ENCODE measurements around the gene HNRNPCL1. TPM values are rescaled to one million over a fixed set of nuclear protein-coding genes. Genes with fewer than 3 reads are reported as not detected.
"Not testable (repeated sequence)": the region's sequence is repeated elsewhere in the genome, so short reads cannot be mapped to it uniquely, and the experiment has no call there.

The HNRNPCL1 gene
- not detected in 2 replicates for total RNA-seq

DNA sequence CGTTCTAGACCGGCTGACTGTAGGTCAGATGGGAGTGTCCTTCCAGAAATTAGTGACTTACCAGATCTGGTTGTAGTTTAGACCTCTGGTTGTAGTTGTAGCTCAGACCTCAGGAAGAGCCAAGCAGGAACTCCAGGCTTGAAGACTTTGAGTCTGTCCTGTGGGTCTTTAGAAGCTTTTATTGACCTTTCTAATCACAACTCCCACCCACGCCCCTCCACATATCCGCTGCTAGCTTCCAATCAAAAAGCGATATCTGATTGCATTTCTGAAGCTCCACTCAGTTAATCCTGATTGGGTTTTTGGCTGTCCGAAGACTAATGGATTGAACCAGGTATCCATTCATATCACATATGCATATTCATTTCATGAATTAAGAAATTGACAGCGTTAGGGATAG lies at the start of gene HNRNPCL1:
Gene HNRNPCL1, minus strand, starts transcription at position 101 of the 400 bp plus-strand sequence. CDS start 431 bp downstream, outside the sequence.
- not testable (repeated sequence) for DNase-seq (ENCODE audit: low read depth); H3K4me3 ChIP-seq (ENCODE audit: low read depth, low read length)

DNA sequence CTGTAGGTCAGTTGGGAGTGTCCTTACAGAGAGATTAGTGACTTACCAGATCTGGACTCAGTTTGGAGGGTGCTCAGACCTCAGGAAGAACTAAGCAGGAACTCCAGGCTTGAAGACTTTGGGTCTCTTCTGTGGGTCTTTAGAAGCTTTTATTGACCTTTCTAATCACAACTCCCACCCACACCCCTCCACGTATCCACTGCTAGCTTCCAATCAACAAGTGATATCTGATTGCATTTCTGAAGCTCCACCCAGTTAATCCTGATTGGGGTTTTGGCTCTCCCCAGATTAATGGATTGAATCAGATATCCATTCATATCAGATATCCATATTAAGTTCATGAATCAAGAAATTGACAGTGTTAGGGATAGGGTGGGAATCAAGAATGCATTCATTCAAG lies 49.6 kb upstream of the HNRNPCL1 start, which contains the start of gene PRAMEF10:
Gene PRAMEF10, minus strand, starts transcription at position 101 of the 400 bp plus-strand sequence. CDS start 2,423 bp downstream, outside the sequence.
- DNase-seq (ENCODE audit: low read depth); H3K4me3 ChIP-seq (ENCODE audit: low read depth, low read length): not testable (repeated sequence)

- not testable (repeated sequence) for DNase-seq (ENCODE audit: low read depth); H3K4me3 ChIP-seq (ENCODE audit: low read depth, low read length)
Observed at GRCh38 chr1:12886101-12886500, 37.6 kb upstream of the HNRNPCL1 start, which contains the start of gene PRAMEF4. Gene PRAMEF4, minus strand, starts transcription at chr1:12886201. Its CDS starts 2,807 bp downstream, at chr1:12883394.

DNA sequence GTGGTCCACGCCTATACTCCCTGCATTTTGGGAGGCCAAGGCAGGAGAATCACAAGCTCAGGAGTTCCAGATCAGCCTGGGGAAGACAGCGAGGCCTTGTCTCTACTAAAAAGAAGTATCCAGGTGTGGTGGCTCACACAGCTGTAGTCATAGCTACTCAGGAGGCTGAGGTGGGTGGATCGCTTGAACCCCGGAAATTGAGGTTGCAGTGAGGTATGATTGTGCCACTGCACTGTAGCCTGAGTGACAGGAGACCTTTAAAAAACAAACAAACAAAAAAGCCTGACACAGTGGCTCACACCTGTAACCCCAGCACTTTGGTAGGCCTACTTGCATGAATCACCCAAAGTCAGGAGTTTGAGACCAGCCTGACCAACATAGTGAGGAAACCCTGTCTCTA lies 29.9 kb upstream of the HNRNPCL1 start:
- not testable (repeated sequence) for DNase-seq (ENCODE audit: low read depth); H3K4me3 ChIP-seq (ENCODE audit: low read depth, low read length)

GRCh38 chr1:12863131-12863880 lies 14.8 kb upstream of the HNRNPCL1 start:
- not testable (repeated sequence) for H3K4me3 ChIP-seq (ENCODE audit: low read depth, low read length); DNase-seq (ENCODE audit: low read depth)

DNA sequence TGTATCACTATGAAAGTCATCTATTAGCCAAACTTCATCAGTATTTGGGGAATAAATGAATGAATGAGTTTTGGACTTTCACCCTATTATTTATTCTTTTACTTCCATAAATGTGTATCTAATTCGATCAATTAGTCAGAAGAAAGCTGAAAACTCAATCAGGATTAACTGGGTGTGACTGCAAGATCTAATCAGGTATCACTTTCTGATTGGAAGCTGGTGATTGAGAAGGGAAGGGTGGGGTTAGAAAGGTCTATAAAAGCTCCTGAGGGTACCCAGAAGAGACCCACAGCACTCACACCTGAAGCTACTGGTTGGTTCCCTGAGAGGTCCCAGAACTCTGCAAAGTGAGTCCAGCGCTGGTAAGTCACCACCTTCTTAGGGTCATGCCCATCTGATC lies 8.3 kb upstream of the HNRNPCL1 start, which contains the start of gene PRAMEF2:
Gene PRAMEF2, plus strand, starts transcription at position 301 of the 400 bp plus-strand sequence. CDS start 1,924 bp downstream, outside the sequence.
- not testable (repeated sequence) for H3K4me3 ChIP-seq (ENCODE audit: low read depth, low read length); DNase-seq (ENCODE audit: low read depth)

GRCh38 chr1:12851779-12852178 lies 3.3 kb upstream of the HNRNPCL1 start:
- no peak overlapping the region for H3K4me3 ChIP-seq (ENCODE audit: low read depth, low read length)
- TF ChIP-seq, protein P1, sequence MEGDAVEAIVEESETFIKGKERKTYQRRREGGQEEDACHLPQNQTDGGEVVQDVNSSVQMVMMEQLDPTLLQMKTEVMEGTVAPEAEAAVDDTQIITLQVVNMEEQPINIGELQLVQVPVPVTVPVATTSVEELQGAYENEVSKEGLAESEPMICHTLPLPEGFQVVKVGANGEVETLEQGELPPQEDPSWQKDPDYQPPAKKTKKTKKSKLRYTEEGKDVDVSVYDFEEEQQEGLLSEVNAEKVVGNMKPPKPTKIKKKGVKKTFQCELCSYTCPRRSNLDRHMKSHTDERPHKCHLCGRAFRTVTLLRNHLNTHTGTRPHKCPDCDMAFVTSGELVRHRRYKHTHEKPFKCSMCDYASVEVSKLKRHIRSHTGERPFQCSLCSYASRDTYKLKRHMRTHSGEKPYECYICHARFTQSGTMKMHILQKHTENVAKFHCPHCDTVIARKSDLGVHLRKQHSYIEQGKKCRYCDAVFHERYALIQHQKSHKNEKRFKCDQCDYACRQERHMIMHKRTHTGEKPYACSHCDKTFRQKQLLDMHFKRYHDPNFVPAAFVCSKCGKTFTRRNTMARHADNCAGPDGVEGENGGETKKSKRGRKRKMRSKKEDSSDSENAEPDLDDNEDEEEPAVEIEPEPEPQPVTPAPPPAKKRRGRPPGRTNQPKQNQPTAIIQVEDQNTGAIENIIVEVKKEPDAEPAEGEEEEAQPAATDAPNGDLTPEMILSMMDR (conservative IDR thresholded peaks at IDR 0.05; ENCODE audit: low read depth, low read length): no peak
- peak; percentile 63 for DNase-seq (ENCODE audit: low read depth)

- not testable (repeated sequence) for DNase-seq (ENCODE audit: low read depth); H3K4me3 ChIP-seq (ENCODE audit: low read depth, low read length)
Observed at GRCh38 chr1:12833251-12833650, 15.3 kb downstream of the HNRNPCL1 start.

DNA sequence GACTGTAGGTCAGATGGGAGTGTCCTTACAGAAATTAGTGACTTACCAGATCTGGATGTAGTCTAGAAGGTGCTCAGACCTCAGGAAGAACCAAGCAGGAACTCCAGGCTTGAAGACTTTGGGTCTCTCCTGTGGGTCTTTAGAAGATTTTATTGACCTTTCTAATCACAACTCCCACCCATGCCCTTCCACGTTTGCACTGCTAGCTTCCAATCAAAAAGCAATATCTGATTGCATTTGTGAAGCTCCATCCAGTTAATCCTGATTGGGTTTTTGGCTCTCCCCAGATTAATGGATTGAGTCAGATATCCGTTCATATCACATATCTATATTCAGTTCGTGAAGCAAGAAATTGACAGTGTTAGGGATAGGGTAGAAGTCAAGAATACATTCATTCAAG lies 17.2 kb downstream of the HNRNPCL1 start, which contains the start of gene PRAMEF11:
Gene PRAMEF11, minus strand, starts transcription at position 101 of the 400 bp plus-strand sequence. CDS start 2,621 bp downstream, outside the sequence.
- not testable (repeated sequence) for DNase-seq (ENCODE audit: low read depth); H3K4me3 ChIP-seq (ENCODE audit: low read depth, low read length)

- H3K4me3 ChIP-seq (ENCODE audit: low read depth, low read length); DNase-seq (ENCODE audit: low read depth): not testable (repeated sequence)
Observed at GRCh38 chr1:12819061-12819460, 29.5 kb downstream of the HNRNPCL1 start.

GRCh38 chr1:12811409-12811784 lies 37.1 kb downstream of the HNRNPCL1 start:
- TF ChIP-seq, protein P1 (conservative IDR thresholded peaks at IDR 0.05; ENCODE audit: low read depth, low read length): no peak
- no peak overlapping the region for H3K4me3 ChIP-seq (ENCODE audit: low read depth, low read length)
- no peak for DNase-seq (ENCODE audit: low read depth)
